ENCODE measurements around the gene FBXO8. TPM values are rescaled to one million over a fixed set of nuclear protein-coding genes. Genes with fewer than 3 reads are reported as not detected.
"Not testable (repeated sequence)": the region's sequence is repeated elsewhere in the genome, so short reads cannot be mapped to it uniquely, and the experiment has no call there.

The FBXO8 gene
- total RNA-seq, 1 experiment from 2014 or later: 11.7 TPM

GRCh38 chr4:174304664-174305063 lies 21.2 kb upstream of the FBXO8 start:
- POLR2A ChIA-PET (ENCODE audit: low non-redundant PET): no interaction called here
- no peak overlapping the region for H3K4me3 ChIP-seq (ENCODE audit: low read depth, low read length, poor library complexity, severe bottlenecking)
- TF ChIP-seq EZH2 (IDR thresholded peaks at IDR 0.05; ENCODE audit: borderline replicate concordance, low read depth, low read length, poor library complexity, severe bottlenecking) (no peak), CTCF (conservative IDR thresholded peaks at IDR 0.05; ENCODE audit: low read depth, low read length) (no peak)
- peaks cover 38% of the 10 kb centered on the region for H3K36me3 ChIP-seq (ENCODE audit: insufficient read depth, low read length, poor library complexity, severe bottlenecking)
- CTCF ChIA-PET: no interaction called here
- no TSS peak for BruUV-seq (replicated peaks)
- no peak overlapping the region for H3K27ac ChIP-seq (ENCODE audit: low read depth, low read length, poor library complexity, severe bottlenecking)
- no peaks in the 10 kb centered on the region for H3K4me1 ChIP-seq (ENCODE audit: insufficient read depth, low read length, poor library complexity, severe bottlenecking)
- no peaks in the 10 kb centered on the region for H3K9me3 ChIP-seq (ENCODE audit: low read depth, low read length, poor library complexity, severe bottlenecking)
- no peaks in the 10 kb centered on the region for H3K27me3 ChIP-seq (replicated peaks; ENCODE audit: insufficient read depth, low read depth, low read length, poor library complexity)
- intact Hi-C loops (cut with micrococcal nuclease; ENCODE audit: unreplicated experiment): no loop called here
- no peak for DNase-seq (ENCODE audit: low spot score)

- H3K27me3 ChIP-seq (replicated peaks; ENCODE audit: insufficient read depth, low read depth, low read length, poor library complexity): no peaks in the 10 kb centered on the region
- no peak overlapping the region for H3K4me3 ChIP-seq (ENCODE audit: low read depth, low read length, poor library complexity, severe bottlenecking)
- intact Hi-C loops (cut with micrococcal nuclease; ENCODE audit: unreplicated experiment): no loop called here
- no peak for TF ChIP-seq EZH2 (IDR thresholded peaks at IDR 0.05; ENCODE audit: borderline replicate concordance, low read depth, low read length, poor library complexity, severe bottlenecking)
- TF ChIP-seq CTCF (conservative IDR thresholded peaks at IDR 0.05; ENCODE audit: low read depth, low read length): no peak
- POLR2A ChIA-PET (ENCODE audit: low non-redundant PET): no interaction called here
- no TSS peak for BruUV-seq (replicated peaks)
- no peak overlapping the region for H3K27ac ChIP-seq (ENCODE audit: low read depth, low read length, poor library complexity, severe bottlenecking)
- CTCF ChIA-PET: no interaction called here
- H3K4me1 ChIP-seq (ENCODE audit: insufficient read depth, low read length, poor library complexity, severe bottlenecking): no peaks in the 10 kb centered on the region
- no peak for DNase-seq (ENCODE audit: low spot score)
- H3K36me3 ChIP-seq (ENCODE audit: insufficient read depth, low read length, poor library complexity, severe bottlenecking): peaks cover 41% of the 10 kb centered on the region
- no peaks in the 10 kb centered on the region for H3K9me3 ChIP-seq (ENCODE audit: low read depth, low read length, poor library complexity, severe bottlenecking)
Observed at GRCh38 chr4:174303687-174304086, 20.2 kb upstream of the FBXO8 start.

DNA sequence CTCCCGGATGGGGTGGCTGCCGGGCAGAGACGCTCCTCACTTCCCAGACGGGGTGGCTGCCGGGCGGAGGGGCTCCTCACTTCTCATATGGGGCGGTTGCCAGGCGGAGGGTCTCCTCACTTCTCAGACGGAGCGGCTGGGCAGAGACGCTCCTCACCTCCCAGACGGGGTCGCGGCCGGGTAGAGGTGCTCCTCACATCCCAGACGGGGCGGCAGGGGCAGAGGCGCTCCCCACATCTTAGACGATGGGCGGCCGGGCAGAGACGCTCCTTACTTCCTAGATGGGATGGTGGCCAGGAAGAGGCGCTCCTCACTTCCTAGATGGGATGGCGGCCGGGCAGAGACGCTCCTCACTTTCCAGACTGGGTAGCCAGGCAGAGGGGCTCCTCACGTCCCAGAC lies 11.7 kb upstream of the FBXO8 start:
- DNase-seq (ENCODE audit: low spot score); POLR2A ChIA-PET (ENCODE audit: low non-redundant PET); H3K27ac ChIP-seq (ENCODE audit: low read depth, low read length, poor library complexity, severe bottlenecking); H3K4me3 ChIP-seq (ENCODE audit: low read depth, low read length, poor library complexity, severe bottlenecking); BruUV-seq (replicated peaks); H3K27me3 ChIP-seq (replicated peaks; ENCODE audit: insufficient read depth, low read depth, low read length, poor library complexity); H3K4me1 ChIP-seq (ENCODE audit: insufficient read depth, low read length, poor library complexity, severe bottlenecking); intact Hi-C loops (cut with micrococcal nuclease; ENCODE audit: unreplicated experiment); CTCF ChIA-PET: not testable (repeated sequence)
- Histone ChIP-seq H3K36me3 (ENCODE audit: insufficient read depth, low read length, poor library complexity, severe bottlenecking) (peaks cover 15% of the 10 kb centered on the region), H3K9me3 (ENCODE audit: low read depth, low read length, poor library complexity, severe bottlenecking) (peaks cover 20% of the 10 kb centered on the region)

GRCh38 chr4:174294641-174295040 lies 11.2 kb upstream of the FBXO8 start:
- H3K27me3 ChIP-seq (replicated peaks; ENCODE audit: insufficient read depth, low read depth, low read length, poor library complexity); H3K4me3 ChIP-seq (ENCODE audit: low read depth, low read length, poor library complexity, severe bottlenecking); CTCF ChIA-PET; intact Hi-C loops (cut with micrococcal nuclease; ENCODE audit: unreplicated experiment); POLR2A ChIA-PET (ENCODE audit: low non-redundant PET); H3K27ac ChIP-seq (ENCODE audit: low read depth, low read length, poor library complexity, severe bottlenecking); H3K4me1 ChIP-seq (ENCODE audit: insufficient read depth, low read length, poor library complexity, severe bottlenecking); DNase-seq (ENCODE audit: low spot score); BruUV-seq (replicated peaks): not testable (repeated sequence)
- Histone ChIP-seq H3K9me3 (ENCODE audit: low read depth, low read length, poor library complexity, severe bottlenecking) (peaks cover 20% of the 10 kb centered on the region), H3K36me3 (ENCODE audit: insufficient read depth, low read length, poor library complexity, severe bottlenecking) (peaks cover 10% of the 10 kb centered on the region)
